Muscle layer of colon (tissue), 2 donors: ENCODE data around the gene DPP6.
"Not testable (repeated sequence)": the region's sequence is repeated elsewhere in the genome, so short reads cannot be mapped to it uniquely, and the experiment has no call there.

ENCODE experiments used
- H3K27ac ChIP-seq: one replicate; pipeline ENCODE4 v1.7.0; 2013; ENCODE audit warnings: low read depth, mild to moderate bottlenecking, low read length, moderate library complexity
- H3K27me3 ChIP-seq, 2 donors: one replicate each; pipeline ENCODE4 v1.7.0; 2013; ENCODE audit warnings: low read length in 2 of 2, mild to moderate bottlenecking in 2 of 2; ENCODE audit not compliant: insufficient read depth in 2 of 2, control insufficient read depth in 1 of 2
- H3K36me3 ChIP-seq: one replicate; pipeline ENCODE4 v1.7.0; 2013; ENCODE audit warnings: mild to moderate bottlenecking, low read length; ENCODE audit not compliant: insufficient read depth
- H3K4me1 ChIP-seq: one replicate; pipeline ENCODE4 v1.7.0; 2013; ENCODE audit warnings: mild to moderate bottlenecking, low read length; ENCODE audit not compliant: insufficient read depth
- H3K4me3 ChIP-seq, 2 donors: one replicate each; pipeline ENCODE4 v1.7.0; 2013; ENCODE audit warnings: low read length in 2 of 2, low read depth in 1 of 2, mild to moderate bottlenecking in 1 of 2, moderate library complexity in 1 of 2
- H3K9ac ChIP-seq: one replicate; pipeline ENCODE4 v1.7.0; 2013; ENCODE audit warnings: low read length
- H3K9me3 ChIP-seq: one replicate; pipeline ENCODE4 v1.7.0; 2013; ENCODE audit warnings: mild to moderate bottlenecking, low read length
- donor health status: abdominal sarcoma.
- donor health status: Adenocarcinoma of cecum.

DPP6 gene

DNA sequence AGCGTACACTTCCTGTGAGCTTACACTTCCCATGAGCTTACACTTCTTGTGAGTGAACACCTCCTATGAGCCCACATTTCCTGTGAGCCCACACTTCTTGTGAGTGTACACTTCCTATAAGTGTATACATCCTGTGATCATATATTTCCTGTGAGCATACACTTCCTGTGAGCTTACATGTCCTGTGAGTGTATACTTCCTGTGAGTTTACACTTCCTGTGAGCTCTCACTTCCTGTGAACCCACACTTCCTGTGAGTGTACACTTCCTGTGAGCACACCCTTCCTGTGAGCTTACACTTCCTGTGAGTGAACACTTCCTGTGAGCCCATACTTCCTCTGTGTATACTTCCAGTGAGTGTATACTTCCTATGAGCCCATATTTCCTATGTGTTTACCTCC, 82.5 kb downstream of the DPP6 start:
- not testable (repeated sequence) for H3K36me3 ChIP-seq, H3K9me3 ChIP-seq, H3K27me3 ChIP-seq, H3K27ac ChIP-seq, H3K9ac ChIP-seq, H3K4me1 ChIP-seq, H3K4me3 ChIP-seq

DNA sequence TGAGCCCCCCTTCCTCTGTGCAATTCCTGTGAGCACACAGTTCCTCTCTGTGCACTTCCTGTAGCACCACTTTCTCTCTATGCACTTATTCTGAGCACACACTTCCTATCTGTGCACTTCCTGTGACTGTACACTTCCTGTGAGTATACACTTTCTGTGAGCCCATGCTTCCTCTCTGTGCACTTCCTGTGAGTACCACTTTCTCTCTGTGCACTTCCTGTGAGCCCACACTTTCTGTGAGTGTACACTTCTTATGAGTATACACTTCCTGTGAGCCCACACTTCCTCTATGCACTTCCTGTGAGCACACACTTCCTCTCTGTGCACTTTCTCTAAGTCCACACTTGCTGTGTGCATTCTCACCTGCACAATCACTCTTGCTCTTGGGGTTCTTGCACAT, 83.4 kb downstream of the DPP6 start:
- not testable (repeated sequence) for H3K9ac ChIP-seq, H3K27me3 ChIP-seq, H3K4me3 ChIP-seq, H3K27ac ChIP-seq, H3K9me3 ChIP-seq, H3K36me3 ChIP-seq, H3K4me1 ChIP-seq

DNA sequence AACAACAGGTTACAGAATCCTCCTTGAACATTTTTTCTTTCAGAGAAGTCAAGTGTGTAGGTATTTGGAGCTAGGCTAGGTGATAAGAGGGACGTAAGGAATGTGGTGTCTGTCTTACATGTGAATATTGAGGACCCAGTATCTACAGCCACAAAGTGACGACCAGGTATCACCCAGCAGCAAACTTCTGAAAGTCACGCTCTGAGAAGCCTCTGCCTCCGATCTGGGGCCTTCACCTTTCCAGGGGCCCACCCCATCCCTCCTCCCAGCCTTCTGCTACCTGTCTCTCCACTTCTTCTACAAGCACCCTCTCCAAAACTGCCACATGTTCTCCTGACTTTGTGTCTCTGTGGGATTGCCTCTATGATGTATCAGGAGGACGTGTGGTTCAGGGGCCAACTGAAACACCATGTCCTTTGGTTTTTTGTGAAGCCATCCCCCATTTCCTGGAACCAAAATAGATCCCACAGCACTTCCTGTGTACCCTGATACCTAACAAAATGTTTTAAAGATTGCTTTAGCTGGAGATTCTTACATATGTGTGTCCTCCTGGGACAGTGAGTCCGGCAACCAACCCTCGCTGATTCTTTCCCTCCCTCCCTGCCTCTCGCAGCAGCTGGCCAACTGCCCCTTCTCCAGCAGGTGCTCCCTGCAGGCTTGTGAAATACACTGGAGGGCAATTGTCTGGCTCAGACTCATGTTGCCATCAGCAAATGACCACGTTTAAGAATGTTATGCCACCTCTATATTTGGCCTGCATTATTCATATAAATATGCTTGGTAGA, 93.9 kb downstream of the DPP6 start:
- H3K36me3 ChIP-seq, H3K9me3 ChIP-seq, H3K27me3 ChIP-seq, H3K4me1 ChIP-seq, H3K9ac ChIP-seq, H3K4me3 ChIP-seq, H3K27ac ChIP-seq: not testable (repeated sequence)

DNA sequence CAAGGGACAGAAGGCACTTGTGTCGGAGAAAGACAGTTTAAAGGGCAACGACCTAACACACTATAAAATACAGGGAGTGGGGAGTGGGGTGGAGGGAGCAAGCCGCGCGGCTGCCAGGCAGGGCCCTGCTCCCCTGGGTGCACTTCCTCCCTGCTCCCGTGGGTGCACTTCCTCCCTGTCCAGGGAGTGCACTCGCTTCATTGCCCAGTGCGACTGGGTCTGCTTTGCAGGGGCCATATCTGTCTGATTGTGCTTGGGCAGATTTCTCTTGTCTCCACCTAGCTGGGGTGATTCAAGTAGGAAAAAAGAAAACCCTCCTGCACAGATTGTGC, 94.5 kb downstream of the DPP6 start:
- not testable (repeated sequence) for H3K4me3 ChIP-seq, H3K27me3 ChIP-seq, H3K36me3 ChIP-seq, H3K27ac ChIP-seq, H3K9me3 ChIP-seq, H3K4me1 ChIP-seq, H3K9ac ChIP-seq

DNA sequence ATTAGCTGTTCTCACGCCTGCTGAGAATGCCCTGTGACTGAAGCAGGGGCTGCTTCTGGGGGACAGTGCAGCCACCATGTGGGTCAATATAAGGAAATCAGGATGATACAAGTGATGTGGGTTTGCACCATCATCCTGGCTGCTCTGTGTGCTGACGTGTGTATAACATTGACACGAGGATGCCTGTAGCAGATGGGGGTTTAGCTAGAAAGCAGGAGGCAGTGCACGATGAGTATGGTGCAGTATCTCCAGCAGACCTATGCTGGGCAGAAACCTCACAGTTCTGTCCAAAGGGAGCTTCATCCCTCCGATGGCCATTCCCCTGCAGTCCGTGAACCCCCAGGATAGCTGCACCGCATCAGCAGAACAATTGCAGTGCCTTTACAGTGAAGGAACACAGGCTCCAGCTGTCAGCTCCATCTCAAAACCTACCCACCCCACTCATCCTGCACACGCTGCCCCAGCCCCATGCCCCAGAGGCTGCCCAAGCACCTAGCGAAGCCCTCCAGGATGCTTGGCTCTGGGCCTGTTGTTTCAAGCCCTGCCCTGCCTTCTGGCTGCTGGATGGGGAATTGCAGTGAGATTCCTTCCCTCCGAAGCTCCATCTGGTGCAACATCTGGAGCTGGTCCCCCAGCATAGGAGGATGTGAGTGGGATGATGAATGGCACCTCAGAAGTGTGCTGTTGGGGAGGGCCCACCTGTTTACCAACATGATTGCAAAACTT, 96.8 kb downstream of the DPP6 start:
- H3K9me3 ChIP-seq, H3K27me3 ChIP-seq, H3K4me3 ChIP-seq, H3K9ac ChIP-seq, H3K4me1 ChIP-seq, H3K27ac ChIP-seq, H3K36me3 ChIP-seq: not testable (repeated sequence)

DNA sequence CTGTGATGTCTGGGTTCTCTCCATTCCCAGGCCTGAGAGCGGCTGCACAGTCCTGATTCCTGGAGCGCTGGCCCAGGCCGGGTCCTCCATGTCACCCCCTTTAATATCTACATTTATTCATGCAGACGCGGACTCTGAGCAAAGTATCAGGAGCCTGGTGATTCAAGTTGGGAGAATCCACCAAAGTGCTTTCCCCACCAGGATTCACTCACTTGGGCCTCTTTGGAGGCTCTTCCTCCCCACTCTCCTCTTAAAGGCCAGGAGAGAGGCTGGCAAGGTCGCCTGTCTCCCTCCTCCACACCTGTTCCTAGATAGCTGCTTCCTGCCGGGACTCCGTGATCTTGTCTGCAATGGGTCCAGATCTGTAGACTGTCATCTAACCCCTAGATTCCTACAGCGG, 98.5 kb downstream of the DPP6 start:
- not testable (repeated sequence) for H3K4me1 ChIP-seq, H3K27me3 ChIP-seq, H3K27ac ChIP-seq, H3K4me3 ChIP-seq, H3K36me3 ChIP-seq, H3K9me3 ChIP-seq, H3K9ac ChIP-seq

DNA sequence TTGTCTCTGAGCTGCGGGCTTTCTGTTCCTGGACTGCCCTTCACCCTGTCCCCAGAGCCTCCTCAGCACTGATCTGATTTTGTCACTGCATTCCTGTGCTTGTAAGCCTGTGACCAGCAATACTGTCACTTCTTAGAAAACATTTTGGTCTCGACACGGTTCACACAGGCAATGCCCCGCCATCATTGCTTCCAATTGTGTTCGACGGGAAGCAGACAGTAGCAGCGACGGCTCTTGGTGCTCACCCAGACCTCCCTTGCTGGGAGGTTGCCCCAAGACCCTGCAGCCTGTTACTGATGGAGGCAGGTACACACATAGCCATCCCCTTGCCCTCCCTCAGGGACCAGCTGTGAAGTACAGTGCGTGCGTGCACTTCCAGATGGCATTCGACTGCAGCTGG, 99.1 kb downstream of the DPP6 start:
- H3K9me3 ChIP-seq, H3K4me3 ChIP-seq, H3K27me3 ChIP-seq, H3K27ac ChIP-seq, H3K9ac ChIP-seq, H3K36me3 ChIP-seq, H3K4me1 ChIP-seq: not testable (repeated sequence)

DNA sequence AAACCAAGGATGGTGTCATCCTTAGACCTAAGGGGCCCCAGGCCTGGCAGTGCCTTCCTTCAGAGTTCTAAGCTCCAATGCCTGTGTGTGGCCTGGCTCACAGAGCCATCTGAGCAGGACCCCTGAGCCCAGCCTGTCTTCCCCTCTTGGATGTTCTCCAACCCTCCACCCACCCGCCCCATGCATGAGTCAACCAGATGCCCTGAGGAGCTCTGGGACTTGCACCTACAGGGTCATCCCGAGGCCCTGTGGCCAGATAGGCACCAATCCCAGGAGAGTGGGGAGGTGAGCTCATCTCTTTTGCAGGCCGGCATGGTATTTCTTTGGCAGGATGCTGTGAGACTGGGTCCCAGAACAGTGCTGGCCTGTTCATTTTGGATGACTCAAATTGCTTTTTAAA, 103.7 kb downstream of the DPP6 start:
- H3K4me3 ChIP-seq, H3K27me3 ChIP-seq, H3K27ac ChIP-seq, H3K9me3 ChIP-seq, H3K36me3 ChIP-seq, H3K9ac ChIP-seq, H3K4me1 ChIP-seq: not testable (repeated sequence)

DNA sequence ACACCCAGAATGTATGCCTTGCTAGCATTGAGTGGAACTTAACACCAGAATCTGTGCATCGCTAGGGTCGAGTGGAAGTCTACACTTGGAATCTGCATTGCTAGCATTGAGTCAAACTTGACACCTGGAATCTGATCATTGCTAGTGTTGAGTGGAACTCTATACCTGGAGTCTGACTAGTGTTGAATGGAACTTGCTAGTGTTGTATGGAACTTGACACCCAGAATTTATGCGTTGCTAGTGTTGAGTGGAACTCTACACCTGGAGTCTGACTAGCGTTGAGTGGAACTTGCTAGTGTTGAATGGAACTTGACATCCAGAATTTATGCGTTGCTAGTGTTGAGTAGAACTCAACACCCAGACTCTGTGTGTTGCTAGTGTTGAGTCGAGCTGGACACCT, 110.7 kb downstream of the DPP6 start:
- H3K4me3 ChIP-seq, H3K36me3 ChIP-seq, H3K9ac ChIP-seq, H3K27me3 ChIP-seq, H3K27ac ChIP-seq, H3K4me1 ChIP-seq, H3K9me3 ChIP-seq: not testable (repeated sequence)

DNA sequence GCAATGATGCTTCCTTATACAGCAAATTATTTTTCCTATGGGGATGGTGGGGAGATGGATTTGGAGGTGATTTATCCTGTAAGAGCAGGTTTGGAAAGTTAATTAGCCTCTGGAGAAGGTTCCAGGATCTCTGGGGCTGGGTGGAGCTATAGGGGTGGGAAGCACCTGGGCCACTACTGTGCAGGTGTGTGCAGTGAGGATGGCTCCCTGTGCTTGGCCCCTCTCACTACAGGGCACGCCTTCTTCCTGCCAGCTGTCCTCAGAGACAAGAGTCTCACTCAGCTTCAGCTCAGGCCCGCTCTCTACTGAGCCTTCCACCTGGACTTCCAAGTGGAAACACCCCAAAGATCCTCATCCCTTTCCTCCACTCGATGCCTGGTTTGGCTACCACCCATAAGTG, 111.4 kb downstream of the DPP6 start:
- not testable (repeated sequence) for H3K36me3 ChIP-seq, H3K4me1 ChIP-seq, H3K9me3 ChIP-seq, H3K27me3 ChIP-seq, H3K27ac ChIP-seq, H3K9ac ChIP-seq, H3K4me3 ChIP-seq

DNA sequence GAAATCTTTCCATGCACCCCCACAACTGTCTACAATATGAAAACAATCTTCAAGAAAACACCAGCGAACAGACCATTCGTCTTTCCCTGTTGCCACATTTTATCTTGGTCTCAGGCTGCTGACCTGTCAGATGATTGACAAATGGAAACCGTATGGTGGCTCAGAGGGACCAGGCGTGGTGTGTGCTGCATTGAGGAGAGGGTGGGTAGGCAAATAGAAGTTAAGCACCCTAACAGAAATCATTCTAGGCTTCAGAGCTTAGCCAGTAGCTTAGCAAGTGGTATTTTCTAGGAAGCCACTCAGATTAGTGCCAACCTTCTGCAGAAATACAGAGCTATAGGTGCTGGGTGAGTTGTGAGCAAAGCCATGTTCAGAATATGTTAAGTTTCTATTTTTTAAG, 114.9 kb downstream of the DPP6 start:
- no peaks in the 10 kb centered on the region for H3K27me3 ChIP-seq
- no peaks in the 10 kb centered on the region for H3K9me3 ChIP-seq
- no peak overlapping the region for H3K4me3 ChIP-seq
- H3K36me3 ChIP-seq: no peaks in the 10 kb centered on the region
- H3K9ac ChIP-seq: no peak overlapping the region
- no peaks in the 10 kb centered on the region for H3K4me1 ChIP-seq
- H3K27ac ChIP-seq: no peak overlapping the region

DNA sequence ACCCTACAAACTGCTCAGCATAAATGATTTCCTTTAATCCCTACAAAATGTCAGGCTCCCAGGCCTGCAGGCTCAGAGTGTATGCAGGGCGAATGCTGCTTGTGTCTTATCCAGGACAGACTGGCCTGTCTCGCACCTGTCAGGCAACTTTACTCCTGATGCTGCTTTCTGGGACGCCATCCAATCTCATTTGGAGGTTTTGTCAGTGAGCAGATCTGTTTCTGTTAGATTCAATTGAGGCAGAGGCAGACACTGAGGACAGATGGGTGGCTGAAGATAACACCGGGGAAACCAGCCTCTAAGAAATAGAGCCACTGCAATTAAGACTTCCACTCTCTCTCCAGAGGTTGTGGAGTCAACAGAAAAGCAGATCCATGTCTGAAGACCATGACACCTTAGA, 115.6 kb downstream of the DPP6 start:
- H3K9ac ChIP-seq: no peak overlapping the region
- no peak overlapping the region for H3K4me3 ChIP-seq
- no peaks in the 10 kb centered on the region for H3K9me3 ChIP-seq
- no peaks in the 10 kb centered on the region for H3K36me3 ChIP-seq
- H3K27ac ChIP-seq: no peak overlapping the region
- no peaks in the 10 kb centered on the region for H3K4me1 ChIP-seq
- H3K27me3 ChIP-seq: no peaks in the 10 kb centered on the region
